ENCODE data around the gene FAM234B. TPM values are rescaled to one million over a fixed set of nuclear protein-coding genes. Genes with fewer than 3 reads are reported as not detected.

The FAM234B gene
- total and polyA plus RNA-seq, 8 donors: 1.1 to 4.6 (median 3.7) TPM

Other genes starting within 250 kb of the FAM234B start
- gene DDX47, start 231.0 kb upstream of the FAM234B start, total RNA-seq: 10 to 100 TPM; 21.6 to 29.1 (median 26.2) TPM
- gene DDX47, start 231.0 kb upstream of the FAM234B start, polyA plus RNA-seq: 10 to 100 TPM; 17.9 to 34.5 TPM
- gene GPRC5A, start 152.8 kb upstream of the FAM234B start, total RNA-seq: 10 to 100 TPM in 1 of 6 donors, 1 to 10 TPM in 5; 1.9 to 11.0 (median 3.6) TPM
- gene GPRC5A, start 152.8 kb upstream of the FAM234B start, polyA plus RNA-seq: 1 to 10 TPM in 1 of 2 donors, under 1 TPM in 1; 0.96 to 1.1 TPM
- gene GPRC5D, start 92.2 kb upstream of the FAM234B start, total RNA-seq: under 1 TPM in 1 of 6 donors, not detected in 5; 0.24 TPM
- gene GPRC5D, start 92.2 kb upstream of the FAM234B start, polyA plus RNA-seq: under 1 TPM; 0.33 to 0.42 TPM
- 10 to 100 TPM; 37.4 to 57.6 (median 49.1) TPM for gene HEBP1, start 44.1 kb upstream of the FAM234B start, total RNA-seq
- gene HEBP1, start 44.1 kb upstream of the FAM234B start, polyA plus RNA-seq: 10 to 100 TPM; 25.8 to 41.6 TPM
- gene GSG1, start 59.3 kb downstream of the FAM234B start, total RNA-seq: 1 to 10 TPM in 4 of 6 donors, under 1 TPM in 2; 0.75 to 5.4 (median 1.8) TPM
- 10 to 100 TPM in 1 of 2 donors, 1 to 10 TPM in 1; 3.5 to 11.5 TPM for gene GSG1, start 59.3 kb downstream of the FAM234B start, polyA plus RNA-seq
- gene EMP1, start 152.3 kb downstream of the FAM234B start, total RNA-seq: 10 to 100 TPM; 11.5 to 43.4 (median 31.4) TPM
- 10 to 100 TPM in 1 of 2 donors, 1 to 10 TPM in 1; 5.8 to 10.2 TPM for gene EMP1, start 152.3 kb downstream of the FAM234B start, polyA plus RNA-seq

Measured in pancreas (tissue), 8 donors.